NCI-H748 (cell line): ENCODE data around the gene ADGB.
"Not testable (repeated sequence)": the region's sequence is repeated elsewhere in the genome, so short reads cannot be mapped to it uniquely, and the experiment has no call there.

Source experiments
- DNase-seq: peaks from one replicate; lab custom pipeline; 2025; ENCODE audit not compliant: unreplicated experiment; lab: John Stamatoyannopoulos, UW

ADGB gene

DNA sequence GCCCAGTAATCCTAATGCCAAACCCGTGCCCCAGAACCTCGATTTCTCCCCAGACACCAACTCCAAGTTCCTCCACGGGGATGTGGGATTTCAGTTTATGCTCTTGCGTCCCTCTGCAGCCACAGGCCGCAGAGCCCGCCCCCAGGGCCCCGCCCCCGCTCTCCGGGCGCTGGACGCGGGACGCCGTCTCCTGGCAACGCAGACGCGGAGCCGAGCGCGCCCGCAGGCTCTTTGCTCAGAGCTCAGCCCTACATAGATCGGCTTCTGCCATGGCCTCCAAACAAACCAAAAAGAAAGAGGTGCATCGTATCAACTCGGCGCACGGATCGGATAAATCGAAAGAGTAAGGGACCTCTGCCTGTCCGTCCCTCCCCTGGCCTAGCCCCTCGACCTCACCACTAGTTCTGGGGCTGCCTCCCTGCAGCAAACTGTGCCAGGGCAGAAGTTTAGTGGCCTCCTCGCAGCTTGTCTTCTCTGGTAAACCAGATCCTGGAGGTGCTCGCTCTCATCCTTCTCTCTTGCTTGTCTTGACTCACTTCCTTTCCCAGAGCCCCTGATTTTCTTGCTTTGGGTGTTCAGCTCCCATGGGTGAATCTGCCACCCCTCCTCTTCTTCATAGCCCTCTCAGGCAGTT is at the start of gene ADGB:
TSS of gene ADGB (plus strand) at position 201 of the 634 bp plus-strand sequence. CDS start at position 270, 69 bp downstream.
- DNase-seq = peak; percentile 77

DNA sequence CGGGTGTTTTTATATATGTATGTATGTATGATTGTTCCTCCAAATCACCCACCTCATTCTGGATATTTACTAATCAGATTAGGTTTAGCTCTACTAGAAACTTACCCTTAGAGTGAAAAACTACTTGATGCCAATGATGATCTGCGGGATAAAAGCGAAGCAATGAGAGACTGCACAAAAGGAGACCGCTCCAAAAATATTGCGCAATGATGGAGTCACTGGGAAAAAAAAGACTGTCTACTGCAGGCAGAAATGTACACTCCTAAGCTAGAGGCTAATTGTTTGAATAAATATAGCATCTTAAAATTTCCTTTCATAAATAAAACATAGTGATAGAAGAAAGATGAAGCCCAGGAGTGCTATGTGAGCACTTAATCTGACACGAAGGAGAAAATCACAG is 47.9 kb upstream of the ADGB start:
- DNase-seq = no peak

DNA sequence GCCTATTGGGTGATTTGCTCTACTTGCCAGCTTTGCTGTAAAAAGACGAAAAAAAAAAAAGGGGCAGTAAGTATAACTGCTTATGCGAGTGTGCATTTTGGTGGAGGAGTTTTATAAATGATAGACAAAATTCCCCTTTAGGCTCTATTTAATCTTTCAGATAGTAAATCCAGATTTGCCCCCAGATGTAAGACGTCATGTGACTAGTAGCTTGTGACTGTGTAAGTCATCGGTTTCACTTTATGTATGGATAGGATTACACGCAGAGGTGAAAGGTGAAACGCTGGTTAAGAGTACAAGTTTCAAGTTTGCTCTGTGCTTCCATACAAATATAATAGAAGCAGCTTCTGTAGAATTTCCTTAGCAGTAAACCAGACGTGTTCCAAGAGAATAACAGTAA is 47.2 kb upstream of the ADGB start:
- DNase-seq = no peak

DNA sequence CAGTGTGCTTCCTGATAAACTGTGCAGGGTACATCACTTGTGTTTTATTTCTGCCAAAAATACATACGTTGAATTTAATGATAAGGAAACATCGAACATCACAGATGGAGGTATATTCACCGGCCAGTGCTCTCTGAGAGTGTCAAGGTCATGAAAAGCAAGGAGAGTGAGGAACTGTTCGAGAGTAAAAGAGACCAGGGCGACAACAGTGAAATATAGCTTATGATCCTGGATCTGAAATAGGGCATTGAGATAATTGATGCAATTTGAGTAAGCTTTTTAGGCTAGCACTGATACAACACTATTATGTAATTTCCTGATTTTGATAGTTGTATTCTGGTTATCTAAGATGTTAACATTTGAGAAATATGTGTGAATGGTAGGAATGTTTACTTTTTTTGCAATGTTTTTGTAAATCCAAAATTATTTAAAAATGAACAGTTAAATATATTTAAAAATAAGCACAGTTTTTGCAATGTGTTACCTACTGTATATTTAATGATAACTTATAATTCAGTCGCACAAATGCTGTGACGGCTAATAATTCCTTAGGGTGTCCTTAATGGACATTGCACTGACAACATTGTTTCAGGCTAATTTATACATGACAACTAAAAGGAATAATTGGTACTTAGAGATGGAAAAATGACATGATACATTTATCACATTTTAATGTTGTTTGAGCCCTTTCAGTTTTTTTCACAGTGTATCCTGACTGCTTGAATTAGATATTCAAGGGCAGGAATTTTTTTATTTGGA is 45.2 kb upstream of the ADGB start:
- no peak for DNase-seq

DNA sequence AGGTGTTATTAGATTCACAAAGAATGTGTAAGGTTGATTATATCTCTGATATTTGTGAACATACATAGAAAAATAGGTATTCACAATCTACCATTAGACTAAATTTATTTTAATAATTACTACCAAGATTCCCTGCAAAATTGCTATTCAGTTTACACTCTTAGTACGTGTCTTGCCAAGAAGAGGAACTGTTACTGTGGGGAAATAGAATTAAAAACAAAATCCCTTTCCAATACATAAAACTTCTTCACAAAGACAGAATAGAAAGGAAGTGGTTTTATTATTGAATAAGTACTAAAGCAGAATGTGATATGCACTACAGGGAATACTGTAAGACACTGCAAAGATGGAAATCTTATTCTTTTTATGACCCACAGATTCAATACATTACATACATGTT is 38.2 kb upstream of the ADGB start:
- no peak for DNase-seq

DNA sequence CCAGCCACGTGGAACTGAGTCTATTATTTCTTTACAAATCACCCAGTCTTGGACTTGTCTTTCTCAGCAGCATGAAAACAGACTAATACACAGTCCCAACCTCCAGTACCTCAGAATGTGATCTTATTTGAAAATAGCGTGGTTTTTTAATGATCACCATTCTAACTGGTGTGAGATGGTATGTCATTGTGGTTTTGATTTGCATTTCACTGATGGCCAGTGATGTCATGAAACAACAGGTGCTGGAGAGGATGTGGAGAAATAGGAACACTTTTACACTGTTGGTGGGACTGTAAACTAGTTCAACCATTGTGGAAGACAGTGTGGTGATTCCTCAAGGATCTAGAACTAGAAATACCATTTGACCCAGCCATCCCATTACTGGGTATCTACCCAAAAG is 32.1 kb upstream of the ADGB start:
- not testable (repeated sequence) for DNase-seq

DNA sequence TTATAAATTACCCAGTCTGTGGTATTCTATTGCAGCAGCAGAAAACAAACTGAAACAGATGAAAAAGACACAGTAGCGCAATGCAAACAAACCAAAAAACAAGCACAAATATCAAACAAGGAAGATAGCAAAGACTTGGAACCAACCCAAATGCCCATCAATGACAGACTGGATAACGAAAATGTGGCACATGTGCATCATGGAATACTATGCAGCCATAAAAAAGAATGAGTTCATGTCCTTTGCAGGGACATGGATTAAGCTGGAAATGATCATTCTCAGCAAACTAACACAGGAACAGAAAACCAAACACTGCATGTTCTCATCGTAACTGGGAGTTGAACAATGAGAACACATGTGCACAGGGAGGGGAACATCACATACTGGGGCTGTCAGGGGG is 30.2 kb upstream of the ADGB start:
- not testable (repeated sequence) for DNase-seq

DNA sequence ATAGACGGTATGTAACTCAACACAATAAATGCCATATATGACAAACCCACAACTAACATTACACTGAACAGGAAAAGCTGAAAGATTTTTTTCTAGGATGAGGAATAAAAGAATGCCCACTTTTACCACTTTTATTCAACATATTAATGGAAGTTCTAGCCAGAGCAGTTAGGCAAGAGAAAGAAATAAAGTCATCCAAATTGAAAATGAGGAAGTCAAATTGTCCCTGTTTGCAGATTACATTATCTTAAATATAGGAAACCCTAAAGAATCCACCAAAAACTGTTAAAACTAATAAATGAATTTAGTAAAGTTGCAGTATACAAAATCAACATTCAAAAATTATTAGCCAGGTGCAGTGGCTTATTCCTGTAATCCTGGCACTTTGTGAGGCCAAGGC is 24.6 kb upstream of the ADGB start:
- no peak for DNase-seq

DNA sequence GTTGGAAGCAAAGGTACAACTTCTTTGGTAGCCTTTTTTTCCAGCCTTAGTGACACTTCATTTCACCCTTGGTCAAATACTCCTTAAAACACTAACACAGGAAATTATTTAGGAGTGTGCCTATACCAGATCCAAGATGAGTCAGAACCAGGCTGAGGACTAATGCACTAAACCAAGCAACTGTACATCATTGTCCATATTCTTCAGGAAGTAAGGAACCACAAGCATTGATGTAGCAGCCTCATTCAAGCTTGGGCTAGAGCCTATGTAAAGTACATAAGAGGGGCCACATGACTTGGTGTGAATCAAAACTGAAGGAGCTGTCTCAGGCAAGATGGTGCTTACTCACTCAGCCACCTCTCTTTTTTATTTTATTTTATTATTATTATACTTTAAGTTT is 20.7 kb upstream of the ADGB start:
- DNase-seq = no peak

DNA sequence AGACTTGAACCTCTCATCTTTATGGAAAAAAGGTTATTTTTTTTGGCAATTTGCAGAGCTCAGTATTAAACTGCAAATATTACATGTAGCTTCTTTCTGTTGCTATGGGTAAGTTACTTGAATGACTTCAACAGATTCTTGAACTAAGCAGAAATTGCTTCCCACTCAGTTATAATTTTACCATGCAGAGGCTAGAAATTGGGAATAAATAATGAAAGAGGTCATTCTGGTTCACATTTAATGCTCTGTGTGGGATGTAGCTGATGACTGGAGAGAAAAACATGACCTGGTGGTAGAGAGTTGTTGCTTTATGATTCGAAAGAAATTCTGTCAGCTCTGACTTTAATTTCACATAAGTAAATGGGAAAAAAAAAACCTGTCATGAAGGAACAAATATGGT is 16.8 kb upstream of the ADGB start:
- DNase-seq = no peak

DNA sequence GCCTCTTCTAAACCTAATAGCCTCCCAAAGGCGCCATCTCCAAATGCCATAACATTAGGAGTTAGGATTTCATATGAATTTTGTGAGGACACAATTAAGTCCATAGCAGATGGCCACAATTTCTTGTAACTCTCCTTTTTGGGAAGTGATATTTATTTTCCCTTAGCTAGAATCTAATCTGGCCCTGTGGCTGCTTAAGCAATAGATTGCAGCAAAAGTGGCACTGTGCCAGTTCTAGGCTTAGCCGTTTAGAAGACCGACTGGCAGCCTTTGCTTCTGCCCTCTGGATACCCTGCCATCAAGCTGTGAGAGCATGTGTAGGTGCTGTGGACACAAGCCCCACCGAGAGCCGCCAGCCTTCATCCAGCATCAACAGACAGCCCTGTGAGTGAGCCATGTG is 15.9 kb upstream of the ADGB start:
- DNase-seq = peak; percentile 2

DNA sequence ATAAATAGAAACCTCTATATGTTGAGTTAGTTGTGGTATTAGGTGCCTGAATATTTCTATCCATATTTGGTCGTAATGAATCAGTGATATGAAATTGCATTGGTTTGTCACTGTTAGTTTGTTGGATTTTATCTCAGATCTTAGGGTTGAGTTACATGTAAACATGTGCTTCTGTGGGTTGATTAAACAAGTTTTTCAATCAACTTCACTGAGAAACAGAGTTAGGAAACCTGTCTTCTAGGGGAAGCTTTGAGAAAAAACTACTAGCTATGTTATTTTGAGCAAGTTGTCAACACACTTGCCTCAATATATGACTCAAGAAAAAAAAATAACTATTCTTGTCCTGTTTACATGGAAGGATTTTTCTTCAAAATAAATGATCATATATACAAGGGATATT is 14.8 kb upstream of the ADGB start:
- no peak for DNase-seq

DNA sequence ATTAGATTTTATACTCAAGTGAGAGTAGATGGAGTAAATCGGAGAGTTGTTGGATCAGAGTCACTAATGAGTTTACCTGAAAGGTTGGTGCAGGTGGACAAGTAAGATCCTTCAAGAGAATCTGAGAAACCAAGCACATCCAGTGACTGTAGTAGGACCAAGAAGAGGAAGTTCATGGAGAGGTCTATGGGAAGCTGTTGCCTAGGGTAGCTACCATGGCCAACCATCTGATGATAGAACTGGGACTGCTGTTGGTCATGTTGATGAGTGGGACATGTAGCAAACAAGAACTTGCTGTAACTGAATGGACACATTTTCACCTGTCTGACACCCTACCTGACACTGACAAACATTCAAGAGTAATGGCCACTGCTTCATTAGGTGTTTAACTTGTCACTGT is 11.3 kb upstream of the ADGB start:
- DNase-seq = no peak

DNA sequence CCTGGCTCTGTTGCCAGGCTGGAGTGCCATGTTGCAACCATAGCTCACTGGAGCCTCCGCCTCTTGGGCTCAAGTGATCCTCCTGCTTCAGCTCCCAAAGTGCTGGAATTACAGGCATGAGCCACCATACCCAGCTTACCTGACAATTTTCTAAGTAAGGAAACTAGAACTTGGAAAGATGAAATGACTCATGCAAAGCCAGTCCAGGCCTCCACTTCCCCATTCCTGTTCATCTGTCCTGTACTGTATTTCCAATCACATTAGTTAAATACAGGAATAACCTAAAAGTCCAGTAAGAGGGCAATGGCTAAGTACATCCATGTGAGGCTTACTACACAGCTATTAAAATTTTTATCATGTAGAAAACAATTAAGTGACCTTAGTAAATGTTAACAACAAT is 8.3 kb upstream of the ADGB start:
- DNase-seq = no peak

DNA sequence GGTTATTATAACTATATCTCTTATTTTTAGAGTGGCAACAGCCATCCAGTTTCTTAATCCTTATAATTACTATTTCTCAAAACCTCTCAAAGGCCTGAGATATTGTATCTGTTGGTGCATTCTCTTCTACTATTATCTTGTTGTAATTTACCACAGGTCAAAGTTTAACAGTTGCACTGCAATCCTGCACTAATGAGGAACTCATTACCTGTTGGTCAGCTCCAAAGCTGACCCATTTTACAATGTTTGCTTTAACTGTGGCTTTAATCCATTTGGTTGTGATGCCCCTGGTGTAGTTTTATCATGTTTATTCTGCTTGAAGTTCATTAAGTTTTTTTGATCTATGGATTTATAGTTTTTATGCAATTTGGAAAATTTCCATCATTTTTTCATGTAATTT is 6.3 kb upstream of the ADGB start:
- DNase-seq = no peak

DNA sequence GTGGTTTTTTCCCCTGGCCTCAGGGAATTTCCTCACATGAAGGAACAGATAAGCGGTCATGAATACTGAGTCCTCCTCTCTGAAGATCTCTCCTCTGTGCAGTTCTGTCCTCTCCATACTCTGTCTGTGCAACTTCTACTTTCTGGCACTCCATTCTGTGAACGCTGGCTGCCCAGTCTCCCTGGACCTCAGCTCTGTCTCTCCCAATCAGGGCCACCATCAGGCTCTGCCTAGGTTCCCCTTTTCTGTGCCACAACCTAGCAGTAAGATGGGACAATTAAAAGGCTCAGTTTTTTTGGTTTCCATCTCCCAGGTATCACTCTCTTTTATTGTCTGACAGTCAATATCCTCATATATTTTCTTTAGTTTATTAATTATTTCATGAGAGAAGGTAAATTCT is 4.8 kb upstream of the ADGB start:
- DNase-seq = no peak

DNA sequence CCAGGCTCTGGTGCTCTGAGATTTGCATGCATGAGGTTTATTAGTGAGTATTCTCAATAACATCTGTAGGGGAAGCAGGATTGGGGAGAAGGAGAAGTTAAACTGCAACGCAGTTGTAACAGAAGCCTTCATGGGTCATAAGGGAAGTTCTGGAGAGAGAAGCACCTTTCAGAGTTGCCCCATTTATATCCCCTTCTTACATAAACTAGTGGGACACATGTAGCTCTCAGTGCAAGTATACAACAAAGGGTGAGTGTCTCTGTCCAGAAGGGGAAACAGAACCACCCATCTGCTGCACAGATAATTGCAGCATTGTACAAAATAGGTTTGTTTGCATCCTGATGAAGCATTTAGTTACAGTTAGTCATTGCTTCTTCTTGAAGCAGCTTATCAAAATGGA is 4.3 kb upstream of the ADGB start:
- DNase-seq = no peak

DNA sequence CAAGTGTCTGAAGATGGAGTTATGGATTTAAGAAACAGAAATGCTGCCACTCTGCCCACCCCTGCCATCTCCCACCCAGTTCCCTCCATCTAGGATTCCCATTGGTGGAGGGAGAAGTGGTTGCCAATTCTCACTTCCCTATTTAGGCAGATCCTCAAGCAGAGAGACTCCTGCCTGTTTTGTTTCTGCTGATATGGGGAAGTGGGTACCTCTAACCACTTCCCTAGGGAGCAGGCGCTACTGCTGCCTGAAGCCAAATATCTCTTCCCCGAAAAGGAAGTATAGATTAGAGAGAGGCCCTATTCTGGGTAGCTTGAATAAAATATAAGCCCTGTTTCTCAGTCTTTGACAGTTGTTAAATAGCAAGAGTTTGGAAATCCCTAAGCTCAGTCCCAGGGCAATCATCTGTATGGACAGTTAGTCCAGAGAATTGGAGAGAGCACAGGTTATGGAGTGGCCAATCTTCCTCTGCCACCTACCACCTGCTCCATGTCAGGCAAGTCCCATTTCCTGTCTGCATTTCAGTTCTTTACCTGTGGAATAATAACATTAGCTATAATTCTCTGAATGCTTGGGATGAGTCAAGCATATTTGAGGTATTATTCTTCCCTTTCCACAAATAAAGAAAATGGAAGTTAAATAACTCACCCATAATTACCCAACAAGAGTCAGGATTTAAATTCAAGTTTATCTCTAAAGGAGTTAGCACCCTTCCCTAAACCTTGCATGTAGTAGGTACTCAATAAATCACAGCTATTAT is 2.6 kb upstream of the ADGB start:
- no peak for DNase-seq

DNA sequence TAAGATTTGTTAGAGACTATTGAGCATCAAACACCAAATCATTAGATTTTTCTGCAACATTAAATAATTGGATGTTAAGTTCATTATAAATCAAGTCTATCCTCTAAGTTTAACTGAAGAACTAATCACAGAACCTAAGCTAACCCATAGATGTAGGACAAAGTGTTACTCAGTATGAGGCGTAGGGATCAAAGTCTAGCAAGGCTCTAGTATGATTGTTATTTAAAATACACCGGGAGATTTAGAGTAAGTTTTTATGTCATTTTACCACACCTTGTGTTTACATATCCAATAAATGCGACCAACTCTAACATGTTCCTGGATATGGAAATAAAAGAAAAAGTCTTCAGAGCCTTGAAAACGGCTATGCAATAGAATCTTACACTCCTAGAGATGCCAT is 2.6 kb downstream of the ADGB start:
- DNase-seq = no peak

DNA sequence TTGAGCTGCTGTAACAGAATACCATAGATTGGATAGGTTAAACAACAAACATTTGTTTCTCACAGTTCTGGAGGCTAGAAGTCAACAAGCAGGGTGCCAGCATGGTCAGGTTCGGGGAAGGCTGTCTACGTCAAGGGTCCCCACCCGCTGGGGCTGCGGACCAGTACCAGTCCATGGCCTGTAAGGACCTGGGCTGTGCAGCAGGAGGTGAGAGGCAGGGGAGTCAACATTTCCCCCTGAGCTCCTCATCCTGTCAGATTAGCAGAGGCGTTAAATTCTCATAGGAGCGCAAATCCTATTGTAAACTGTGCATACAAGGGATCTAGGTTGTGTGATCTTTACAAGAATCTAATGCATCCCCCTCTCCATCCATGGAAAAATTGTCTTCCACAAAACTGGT is 3.8 kb downstream of the ADGB start:
- no peak for DNase-seq

DNA sequence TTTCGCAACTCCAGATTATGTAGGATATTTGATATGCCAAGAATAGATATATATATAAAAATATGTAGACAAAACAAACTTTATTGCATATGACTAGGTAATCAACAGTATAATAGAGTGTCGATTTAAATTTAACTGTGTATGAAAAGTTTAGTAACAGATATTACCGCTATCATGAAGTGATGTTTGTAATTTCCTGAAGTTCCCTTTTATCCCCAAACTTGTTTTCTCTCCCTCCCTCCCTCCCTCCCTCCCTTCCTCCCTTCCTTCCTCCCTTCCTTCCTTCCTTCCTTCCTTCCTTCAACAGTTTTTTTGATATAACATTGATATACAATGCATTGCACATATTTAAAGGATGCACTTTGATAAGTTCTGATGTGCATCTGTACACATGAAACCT is 15.2 kb downstream of the ADGB start:
- DNase-seq = no peak

DNA sequence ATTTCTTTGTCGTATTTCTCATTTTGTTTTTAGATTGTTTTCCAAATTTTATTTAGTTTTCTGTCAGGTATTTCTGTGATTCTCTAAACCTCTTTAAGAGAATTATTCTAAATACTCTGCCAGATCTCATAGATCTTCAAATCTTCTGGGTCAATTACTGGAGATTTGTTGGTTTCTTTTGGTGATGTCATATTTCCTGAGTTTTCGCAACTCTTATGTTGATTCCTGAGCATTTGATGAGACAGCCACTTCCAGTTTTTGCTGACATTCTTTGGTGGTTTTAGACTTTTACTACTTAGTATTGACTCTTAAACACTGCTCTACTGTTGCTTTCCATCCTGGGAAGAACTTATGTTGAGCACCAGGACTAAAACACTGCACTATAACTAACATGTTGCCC is 21.9 kb downstream of the ADGB start:
- no peak for DNase-seq
